Measurements from ENCODE around the gene MB21D2.
"Not testable (repeated sequence)": the region's sequence is repeated elsewhere in the genome, so short reads cannot be mapped to it uniquely, and the experiment has no call there.

The MB21D2 gene

DNA sequence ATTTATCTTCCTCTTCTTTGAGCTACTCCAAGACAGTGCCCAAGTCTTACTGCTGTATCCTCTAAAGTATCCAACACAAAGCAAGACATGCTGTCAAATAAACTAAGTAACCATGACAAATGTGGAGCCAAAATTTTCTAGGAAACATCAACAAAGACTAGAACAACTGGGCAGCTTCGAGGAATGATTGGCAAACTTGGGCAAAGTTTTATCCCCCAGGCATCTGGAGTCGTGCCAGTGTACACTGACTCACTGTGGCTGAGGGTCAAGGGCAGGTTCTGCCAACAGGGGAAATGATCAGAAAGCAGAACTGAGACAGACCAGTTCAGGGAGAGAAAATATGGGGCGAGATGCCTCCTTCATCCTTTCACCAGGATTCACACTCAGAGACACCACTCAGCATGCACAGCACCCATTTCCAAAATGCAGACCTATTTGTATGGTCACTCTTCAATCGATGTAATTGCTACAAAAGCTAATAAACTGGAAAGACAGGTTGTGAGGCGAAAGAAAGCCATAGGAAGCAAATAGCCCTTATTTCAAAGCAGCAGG, 65.8 kb downstream of the MB21D2 start:
- DNase-seq, result peak; percentile 38

DNA sequence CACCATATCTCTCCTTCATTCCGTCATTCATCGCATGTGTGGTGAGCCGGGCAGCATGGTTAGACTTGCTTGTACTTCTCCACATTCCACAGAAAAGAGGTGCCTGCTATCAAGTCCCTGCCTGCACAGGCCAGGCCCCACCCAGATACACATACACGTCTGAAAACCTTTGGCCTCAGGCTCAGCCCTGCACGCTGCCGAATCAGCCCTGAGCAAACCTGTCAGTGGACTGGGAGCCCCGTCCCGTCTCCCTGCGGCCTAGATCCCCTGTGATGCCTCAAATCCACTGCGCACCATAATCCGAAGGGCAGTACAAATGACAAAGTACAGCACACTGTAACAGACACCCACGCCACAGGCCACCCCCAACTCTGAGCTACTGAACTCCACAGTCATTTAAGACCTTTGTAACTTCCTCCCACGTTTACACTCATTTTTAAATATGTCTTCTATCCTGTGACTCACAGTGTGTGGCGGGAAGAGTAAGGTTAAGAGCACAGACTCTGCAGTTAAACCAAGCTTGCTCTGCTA, 67.1 kb downstream of the MB21D2 start:
- peak; percentile 71 for DNase-seq

DNA sequence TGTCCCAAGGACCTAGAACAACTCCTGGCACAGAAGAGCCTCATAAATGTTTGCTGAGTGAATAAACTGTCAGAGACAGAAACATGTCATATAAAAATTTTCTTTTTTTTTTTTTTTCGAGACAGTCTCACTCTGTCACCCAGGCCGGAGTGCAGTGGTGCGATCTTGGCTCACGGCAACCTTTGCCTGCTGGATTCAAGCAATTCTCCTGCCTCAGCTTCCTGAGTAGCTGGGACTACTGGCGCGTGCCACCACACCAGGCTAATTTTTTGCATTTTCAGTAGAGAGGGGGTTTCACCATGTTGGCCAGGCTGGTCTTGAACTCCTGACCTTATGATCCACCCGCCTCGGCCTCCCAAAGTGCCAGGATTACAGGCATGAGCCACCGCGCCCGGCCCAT, 67.8 kb downstream of the MB21D2 start:
- DNase-seq, result not testable (repeated sequence)

DNA sequence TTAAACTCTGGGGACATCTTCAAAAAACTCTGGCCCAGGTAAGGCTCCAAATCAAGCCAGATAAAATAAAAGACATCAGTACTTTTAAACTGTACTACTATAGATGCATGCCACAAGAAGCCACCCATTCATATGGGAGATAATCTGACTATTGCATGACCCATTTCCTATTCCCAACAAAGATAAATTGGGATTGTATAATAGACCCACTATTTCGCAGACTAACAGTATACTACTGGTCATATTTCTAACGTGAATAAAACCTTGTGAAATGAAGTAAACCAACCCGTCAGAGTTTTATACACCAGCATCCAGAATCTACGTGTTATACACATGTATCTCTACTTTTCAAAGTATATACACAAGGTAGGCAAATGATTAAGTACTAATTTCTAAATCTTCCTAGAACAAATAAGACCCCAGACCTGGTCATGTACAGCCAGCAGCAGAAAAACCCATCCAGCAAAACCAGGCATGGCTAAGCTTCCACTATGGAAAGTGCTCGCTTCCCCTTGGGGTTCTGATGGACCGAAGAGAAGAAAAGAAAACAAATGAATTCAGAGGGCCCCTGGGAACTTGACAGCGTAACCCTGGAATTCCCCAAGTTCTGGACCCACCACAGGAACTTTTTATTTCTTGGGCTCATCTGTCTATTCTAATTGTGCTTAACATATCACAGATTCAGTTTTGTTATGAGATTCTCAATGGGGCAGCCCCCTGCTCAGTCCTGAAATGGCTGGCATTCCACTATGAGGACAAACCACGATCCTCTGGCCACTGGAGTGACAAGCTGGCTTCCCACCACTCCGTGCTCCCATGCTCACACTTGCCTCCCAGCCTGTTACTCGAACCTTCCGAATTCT, 69.1 kb downstream of the MB21D2 start:
- no peak for DNase-seq

DNA sequence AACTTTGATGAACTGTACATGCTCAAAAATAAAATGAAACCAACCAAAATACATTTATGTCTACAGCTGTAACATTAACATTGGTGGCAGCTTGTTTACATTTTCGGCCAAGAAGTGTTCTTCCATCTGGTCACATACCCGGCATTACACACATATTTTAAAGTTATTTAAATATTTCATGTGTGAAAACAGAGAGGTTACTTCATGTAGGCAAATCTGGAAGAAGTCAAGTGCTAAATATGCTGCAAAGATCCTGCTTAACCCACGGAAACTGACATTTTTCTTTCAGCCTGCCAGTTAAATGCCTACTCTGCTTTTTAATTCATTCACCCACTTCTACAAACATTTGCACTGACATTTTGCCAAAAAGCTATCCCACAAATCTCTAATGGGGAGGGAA, 69.7 kb downstream of the MB21D2 start:
- DNase-seq, result peak; percentile 78

DNA sequence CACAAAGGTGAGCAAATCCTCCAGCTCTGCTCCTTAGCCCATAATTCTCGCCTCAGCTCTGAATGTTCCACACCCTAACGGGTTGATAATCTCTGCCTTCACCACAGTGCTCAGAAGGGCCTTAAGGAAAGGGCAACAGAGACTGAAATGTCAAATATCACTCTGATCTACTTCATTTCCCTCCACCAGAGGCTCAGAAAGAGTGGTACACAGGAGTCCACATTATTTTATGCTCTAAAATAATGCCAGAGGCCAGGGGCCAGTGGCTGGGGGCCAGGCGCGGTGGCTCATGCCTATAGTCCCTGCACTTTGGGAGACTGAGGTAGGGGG, 72.2 kb downstream of the MB21D2 start:
- DNase-seq, result no peak

DNA sequence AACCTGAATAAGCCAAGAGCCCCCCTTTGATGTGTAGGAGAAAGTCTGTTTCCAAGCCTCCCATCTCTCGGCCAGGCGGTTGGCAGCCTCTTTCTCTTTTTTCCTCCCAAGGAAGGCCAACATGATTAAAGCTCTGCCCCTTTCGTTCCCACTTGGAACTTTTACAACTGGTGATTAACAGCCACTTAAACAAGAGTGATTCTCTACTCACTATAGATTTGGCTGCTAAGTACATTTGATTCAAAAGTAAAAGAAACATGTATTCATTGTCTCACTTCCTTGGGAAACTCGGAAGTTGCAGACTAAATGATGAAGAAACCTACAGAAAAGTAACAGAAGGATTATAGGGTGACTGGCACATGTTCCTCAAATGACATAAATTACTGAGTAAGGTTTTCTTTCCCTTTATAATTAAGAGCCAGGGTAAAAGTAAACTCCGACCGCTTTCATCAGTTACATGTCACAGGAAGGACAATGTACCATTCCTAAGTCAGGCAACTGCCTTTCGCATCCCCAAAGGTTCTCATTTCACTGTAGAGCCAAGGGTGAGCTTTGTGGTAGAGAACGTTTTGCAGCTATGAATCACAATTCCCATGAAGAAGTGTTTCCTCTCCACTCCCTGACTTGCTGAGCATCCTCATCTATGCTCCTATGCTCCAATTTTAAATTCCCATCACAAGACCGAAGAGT, 72.7 kb downstream of the MB21D2 start:
- DNase-seq, result peak; percentile 56

DNA sequence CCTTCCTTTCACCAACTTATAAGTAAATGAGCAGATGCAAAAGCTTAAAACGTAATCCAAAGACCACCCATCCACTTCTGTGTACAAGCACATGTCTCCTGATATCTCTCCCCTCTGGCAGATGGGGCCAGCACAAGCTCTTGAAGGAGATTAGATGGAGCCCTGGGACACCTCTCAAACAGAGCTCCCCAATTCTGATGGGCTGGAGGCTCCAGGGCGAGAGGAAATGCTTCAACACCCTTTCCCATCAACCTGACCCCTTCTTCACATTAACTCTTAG, 73.2 kb downstream of the MB21D2 start:
- DNase-seq, result no peak

DNA sequence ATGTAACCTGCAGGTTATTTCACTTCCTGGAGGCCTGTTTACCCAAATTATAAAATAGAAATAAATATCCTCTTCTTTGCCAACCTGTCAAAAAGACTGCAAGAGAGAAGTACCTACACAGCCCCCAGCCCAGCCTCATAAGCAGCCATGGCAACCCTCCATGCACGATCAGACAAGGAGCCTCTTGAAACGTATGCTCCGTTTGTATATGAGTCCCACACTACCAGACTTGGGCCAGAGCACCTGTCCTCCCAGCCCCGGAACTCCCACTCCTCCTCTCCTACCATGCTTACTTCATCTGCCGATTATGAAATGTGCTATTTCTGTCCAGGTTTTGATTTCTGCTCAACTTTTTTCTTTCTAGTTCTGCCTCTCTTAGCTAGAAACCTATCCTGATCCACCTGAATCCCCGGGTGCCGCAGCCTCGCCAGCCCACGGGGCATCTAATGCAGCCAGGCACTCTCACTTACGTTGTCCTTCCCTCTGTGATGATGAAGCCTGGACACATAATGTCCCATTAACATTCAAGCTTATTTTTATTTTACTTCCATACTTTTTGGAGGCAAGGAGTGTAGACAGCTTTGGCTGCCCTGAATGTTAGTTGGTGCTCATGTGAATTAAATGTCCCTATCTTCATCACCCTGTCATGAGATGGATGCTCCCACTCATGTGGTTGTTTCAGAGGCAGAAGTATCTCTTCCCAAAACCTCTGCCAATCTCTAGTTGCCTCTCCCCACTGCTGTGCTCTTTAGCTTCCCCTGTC, 73.8 kb downstream of the MB21D2 start:
- no peak for DNase-seq

DNA sequence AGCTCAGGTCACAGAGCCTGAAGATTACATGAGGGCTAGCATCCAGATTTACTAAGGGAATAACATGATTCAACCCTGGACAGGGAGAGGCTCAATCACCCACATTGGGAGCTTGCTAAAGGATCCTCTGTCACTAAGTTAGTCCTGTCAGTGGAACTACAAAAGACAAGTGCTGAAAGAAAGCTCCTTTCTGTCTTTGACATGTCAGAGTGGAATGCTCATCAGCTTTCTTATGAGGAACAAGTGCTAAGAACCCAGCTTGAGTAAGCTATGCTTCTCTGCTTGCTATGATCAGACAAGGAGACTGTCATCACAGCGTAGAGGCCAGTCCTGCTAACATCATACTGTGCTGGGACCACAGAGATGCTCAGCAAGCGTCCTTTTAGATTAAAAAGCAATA, 74.5 kb downstream of the MB21D2 start:
- no peak for DNase-seq

DNA sequence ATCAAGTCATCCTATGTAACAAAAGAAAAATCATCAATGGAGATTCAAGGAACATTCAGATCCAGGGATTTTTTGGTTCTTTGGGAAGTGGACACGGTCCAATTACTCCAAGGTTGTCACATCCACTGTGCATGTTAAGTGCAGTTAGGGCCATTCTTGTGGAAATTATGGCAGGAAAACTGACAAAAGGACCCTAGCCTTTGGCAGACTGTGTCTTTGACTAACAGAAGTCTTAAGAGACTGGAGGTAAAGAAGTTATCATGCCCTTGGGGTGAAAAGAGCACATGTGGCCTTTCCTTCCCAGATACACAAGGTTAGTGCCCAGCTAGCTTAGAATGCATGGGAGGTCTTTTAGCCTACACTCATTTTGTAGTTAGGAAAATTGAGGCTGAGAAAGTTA, 74.9 kb downstream of the MB21D2 start:
- DNase-seq, result no peak

DNA sequence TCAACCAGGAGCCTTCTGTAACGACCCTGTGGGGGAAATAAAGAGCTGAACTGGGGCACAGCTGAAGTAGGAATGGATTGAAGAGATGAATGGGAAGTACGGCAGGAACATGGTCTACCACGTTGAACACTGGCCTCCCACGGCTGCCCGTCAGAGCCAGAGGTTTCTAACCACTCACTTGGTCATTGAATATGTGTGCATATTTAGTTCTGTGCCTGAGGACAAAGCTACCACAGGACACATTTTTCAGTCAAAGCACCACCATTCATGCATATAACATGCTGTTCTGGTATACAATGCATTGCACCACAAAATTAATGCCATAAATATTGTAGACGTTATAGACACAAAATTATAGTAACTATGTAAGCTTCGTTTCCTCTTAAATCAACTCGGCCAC, 75.5 kb downstream of the MB21D2 start:
- DNase-seq, result no peak

DNA sequence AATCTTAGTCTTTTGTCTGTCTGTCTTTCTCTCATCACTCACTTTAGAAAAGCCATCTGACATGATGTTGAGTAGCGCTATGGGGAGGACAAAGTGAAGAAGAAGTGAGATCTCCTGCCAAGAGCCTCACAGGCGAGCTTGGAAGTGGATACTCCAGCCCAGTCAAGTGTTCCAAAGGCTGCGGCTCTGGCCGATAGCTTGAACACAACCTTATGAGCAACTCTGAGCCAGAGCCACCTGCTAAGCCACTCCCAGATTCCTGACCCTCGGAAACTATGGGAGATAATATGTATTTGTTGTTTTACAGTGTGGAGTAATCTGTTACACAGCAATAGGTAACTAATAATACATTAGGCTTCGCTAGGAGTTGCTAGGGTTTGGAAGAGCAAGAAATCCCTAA, 76.2 kb downstream of the MB21D2 start:
- no peak for DNase-seq

DNA sequence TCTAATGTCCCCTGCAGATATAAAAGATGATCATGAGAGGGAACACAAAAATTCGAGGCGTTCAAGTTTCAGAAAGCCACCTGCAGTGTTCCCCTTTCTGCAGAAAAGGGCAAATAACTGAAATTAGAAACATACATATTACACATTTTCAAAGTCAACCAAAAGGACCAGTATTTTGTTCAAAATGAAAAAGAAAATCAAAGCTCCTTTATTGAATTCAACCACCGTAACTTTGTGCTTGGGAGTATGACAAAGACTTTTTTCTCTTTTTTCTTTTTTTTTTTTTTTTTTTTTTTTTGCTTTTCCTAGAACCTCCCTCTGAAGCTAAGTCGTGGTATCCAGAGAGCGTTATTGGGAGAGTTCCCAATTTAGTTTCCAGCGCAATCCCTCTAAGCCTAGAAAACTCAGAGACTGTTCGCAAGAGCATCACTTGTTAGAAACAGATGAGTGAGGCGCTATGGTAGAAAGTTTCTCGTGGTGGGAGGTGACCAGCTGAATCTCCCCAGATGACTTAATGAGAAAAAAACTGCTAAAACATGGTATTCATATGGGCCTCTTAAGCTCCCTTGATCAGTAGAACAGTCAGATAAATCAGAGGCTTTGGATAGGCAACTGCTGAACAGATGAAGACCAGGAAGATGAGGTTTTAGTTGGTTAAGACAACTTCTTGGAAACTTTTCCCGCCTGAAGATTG, 77.4 kb downstream of the MB21D2 start:
- DNase-seq, result no peak

DNA sequence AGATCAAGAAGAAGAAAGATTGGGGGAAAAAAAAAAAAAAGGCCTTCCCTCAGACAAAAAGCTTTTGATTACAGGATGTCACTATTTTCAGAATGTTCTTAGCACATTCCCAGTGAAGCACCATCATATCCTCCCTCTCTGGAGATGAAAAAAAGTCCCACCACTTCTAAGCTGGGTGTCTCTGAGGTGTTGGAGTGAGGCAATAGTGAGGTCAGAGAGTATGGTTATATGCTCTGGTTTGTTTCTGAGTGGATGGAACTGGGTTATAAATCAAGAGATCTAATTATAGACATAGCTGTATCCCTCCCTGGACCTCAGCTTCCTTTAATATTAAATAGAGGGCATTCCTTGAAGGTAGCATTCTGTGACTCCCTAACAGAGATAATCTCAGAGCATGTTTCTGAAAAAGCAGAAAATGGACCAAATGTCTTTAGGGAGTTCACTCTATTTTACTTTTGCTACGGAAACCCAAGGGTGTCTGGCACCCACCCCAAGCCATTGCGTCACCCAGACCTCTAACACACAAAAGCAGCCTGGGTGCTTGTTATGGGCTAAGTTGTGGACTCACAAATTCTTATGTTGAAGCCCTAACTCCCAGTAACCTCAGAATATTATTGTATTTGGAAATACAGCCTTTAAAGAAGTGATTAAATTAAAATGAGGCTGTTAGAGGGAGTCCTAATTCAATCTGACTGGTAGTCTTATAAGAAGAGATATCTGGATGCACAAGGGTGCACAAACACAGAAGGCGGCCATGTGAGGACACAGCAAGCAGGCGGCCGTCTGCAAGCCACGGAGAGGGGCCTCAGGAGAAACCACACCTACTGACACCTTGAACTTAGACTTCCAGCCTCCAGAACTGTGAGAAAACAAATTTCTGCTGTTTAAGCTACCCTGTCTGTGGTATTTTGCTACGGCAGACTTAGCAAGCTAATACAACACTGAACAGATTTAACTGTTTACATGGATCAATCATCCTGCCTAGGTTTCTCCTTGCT, 81.5 kb downstream of the MB21D2 start:
- peak; percentile 81 for DNase-seq

DNA sequence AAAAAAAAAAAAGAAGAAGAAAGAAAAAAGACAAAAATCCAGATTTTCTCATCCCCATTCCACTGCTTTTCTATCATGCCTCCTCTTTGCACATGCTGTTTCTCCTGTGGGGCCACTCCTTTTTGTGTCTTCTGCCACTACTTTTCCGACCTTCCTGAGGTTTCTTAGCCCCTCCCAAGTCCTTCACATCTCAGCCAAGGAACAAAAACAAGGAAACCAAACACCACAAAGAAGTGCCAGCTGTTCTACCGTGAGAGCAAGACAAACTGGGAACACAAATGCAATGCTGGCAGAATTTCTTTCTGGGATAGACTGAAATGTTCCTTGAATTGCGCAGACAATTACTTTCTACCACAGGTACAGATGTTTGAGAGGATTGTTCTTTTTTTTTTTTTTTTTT, 83.2 kb downstream of the MB21D2 start:
- no peak for DNase-seq

DNA sequence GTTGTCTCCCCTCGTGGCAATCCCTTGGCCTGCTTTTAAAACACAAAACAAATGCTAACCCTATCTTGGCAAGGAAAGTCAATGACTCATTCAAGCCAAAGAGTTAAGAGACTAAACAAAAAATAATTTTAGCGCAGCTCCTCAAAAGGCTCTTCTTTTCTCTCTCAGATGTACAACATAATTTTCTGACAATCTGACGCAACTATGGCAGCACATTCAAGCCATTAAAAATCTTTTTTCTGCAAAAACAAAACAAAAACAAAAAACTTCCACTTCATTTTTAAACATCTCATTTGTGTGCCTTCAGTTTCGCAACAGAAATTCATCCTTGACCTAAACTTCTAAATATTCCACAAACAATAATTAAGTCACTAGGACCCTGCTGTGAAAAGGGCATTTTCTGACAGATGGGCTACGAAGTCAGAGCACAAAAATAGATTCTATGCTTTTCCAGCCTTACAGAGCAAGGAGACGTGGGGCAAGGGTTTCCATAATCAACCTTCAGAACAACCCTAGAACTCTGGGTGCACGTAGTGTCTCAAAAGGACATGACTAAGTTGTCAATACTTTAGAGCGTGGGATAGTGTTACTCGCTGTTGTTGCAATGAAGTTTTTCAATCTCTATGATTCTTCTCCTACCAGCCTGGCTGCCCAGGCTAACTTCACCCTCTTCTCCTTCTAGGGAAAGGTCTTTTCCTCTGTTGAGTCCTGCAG, 84.3 kb downstream of the MB21D2 start:
- DNase-seq, result peak; percentile 84

DNA sequence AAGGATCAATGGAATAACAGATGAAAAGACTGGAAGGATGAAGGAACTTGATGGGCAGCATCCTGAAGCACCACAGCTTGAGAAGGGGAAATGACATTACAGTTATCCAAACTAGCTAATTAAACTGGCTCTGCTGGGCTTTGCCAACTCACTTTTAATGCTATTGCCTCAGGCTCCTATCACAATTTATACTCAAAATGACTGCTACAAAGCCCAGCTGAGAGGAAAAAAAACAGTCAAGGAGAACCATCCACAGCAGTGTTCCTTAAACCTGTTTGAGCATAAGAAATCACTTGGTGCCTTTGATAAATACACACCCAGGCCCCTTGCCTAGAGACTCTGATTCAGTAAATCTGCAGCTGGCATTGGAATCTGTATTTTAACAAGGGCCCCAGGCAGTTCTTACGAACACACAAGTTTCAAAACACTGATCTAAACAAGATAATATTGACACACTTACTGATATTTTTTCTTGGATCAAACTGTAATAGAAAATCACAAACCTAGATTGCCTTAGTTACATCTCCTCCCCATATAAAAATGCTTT, 85.8 kb downstream of the MB21D2 start:
- no peak for DNase-seq

DNA sequence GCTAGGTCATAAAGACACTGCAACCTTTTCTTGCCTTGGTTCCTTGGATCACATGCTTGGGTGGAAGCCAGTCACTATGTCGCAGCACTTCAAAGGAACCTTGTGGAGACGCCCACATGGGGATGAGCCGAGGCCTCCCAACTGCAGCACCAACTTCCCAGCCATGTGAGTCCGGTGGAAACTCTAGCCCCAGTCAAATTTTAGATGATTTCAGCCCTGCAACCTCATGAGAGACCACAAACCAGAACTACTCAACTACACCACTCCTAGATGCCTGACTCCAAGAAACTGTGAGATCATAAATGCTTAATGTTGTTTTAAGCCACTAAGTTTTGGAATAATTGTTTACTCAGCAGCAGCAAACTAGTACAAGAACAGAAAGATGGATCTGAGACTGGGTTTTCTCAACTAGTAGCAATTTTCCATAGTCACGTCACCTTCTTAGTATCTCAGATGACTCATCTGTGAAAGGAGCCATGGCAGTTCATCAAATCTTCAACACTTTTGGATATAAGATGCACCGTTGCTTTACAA, 86.5 kb downstream of the MB21D2 start:
- DNase-seq, result peak; percentile 90

Data from fibroblast of upper back skin (primary cell).